Suprapubic skin (tissue), 4 donors: ENCODE data around the gene SCN5A. TPM values are rescaled to one million over a fixed set of nuclear protein-coding genes. Genes with fewer than 3 reads are reported as not detected.

Experiments used
- DNase-seq, 2 donors: peaks; one replicate each; pipeline ENCODE4 v3.0.0-alpha.2; 2019; ENCODE audit warnings: low spot score in 2 of 2
- H3K27ac ChIP-seq: fragments of 200-600 bp; sonication (generic); one replicate; pipeline ENCODE4 v1.5.1; 2019
- H3K27me3 ChIP-seq: fragments of 200-600 bp; sonication (generic); one replicate; pipeline ENCODE4 v1.5.1; 2019
- H3K36me3 ChIP-seq: fragments of 200-600 bp; sonication (generic); one replicate; pipeline ENCODE4 v1.5.1; 2019
- H3K4me1 ChIP-seq: fragments of 200-600 bp; sonication (generic); one replicate; pipeline ENCODE4 v1.5.1; 2019
- H3K4me3 ChIP-seq: fragments of 200-600 bp; sonication (generic); one replicate; pipeline ENCODE4 v1.5.1; 2019; ENCODE audit warnings: mild to moderate bottlenecking
- H3K9me3 ChIP-seq: fragments of 200-600 bp; sonication (generic); one replicate; pipeline ENCODE4 v1.5.1; 2019
- EP300 ChIP-seq: sonication (generic); formaldehyde crosslinking; IDR thresholded peaks from one replicate; pipeline ENCODE4 v1.6.1; 2017; ENCODE audit warnings: antibody characterized with exemption
- POLR2A ChIP-seq, 2 donors: fragments of 450-650 bp; IDR thresholded peaks; one replicate each; pipeline ENCODE4 v1.6.1; 2017; ENCODE audit warnings: antibody characterized with exemption in 2 of 2, mild to moderate bottlenecking in 2 of 2, moderate library complexity in 2 of 2
- POLR2AphosphoS5 ChIP-seq, 3 donors: sonication (generic); formaldehyde crosslinking; IDR thresholded peaks; one replicate each; pipeline ENCODE4 v1.6.1; 2017; ENCODE audit warnings: antibody characterized with exemption in 3 of 3
- WGBS: methylation state at CpG from one replicate; pipeline ENCODE4 v1.1.5; 2018; 5-methylcytosine and 5-hydroxymethylcytosine counted together
- total RNA-seq, 4 donors: library from RNA; depleted of rRNA; stranded (reverse); fragments of >200 nt; gene quantifications; one replicate each; pipeline ENCODE4 v1.1.0, GENCODE V29; 2016
- TF ChIP-seq, protein P1 (sequence below), 2 donors: fragments of 200-600 bp in 1 of 2; fragments of 450-650 bp in 1 of 2; sonication (generic) in 1 of 2; IDR thresholded peaks; one replicate each; pipeline ENCODE4 v1.5.1; 2016 to 2019; ENCODE audit warnings: antibody characterized with exemption in 2 of 2, mild to moderate bottlenecking in 1 of 2, moderate library complexity in 1 of 2

The SCN5A gene
- total RNA-seq, 4 donors from 2014 or later: 0.15 to 1.1 (median 1.0) TPM; not detected in 1

DNA sequence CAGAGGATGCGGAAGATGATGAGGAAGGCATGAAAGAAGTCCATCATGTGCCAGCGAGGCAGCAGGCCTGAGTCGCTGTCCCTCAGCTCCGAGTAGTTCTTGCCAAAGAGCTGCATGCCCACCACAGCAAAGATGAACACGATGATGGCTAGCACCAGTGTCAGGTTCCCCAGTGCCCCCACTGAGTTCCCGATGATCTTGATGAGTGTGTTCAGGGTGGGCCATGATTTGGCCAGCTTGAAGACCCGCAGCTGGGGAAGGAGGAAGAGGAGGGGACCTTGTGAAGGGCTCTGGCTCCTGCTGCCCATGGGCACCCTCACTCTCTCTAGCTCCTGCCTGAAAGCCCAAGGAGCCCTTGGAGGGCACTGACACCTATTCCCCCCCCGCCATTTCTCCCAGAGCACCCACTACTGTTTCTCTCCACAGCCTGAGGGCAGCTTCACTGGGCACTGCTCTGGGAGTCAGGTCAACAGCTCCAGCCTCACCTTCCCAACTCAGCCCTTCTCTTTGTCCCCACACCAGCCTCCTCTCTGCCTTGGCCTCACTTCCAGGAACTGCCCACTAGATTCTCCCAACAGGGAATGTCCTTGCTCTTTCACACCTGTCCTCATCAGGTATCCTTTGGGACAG is 63.6 kb downstream of the SCN5A start:
- Histone ChIP-seq H3K27me3 (peaks cover 3% of the 10 kb centered on the region), H3K4me3 (no peak overlapping the region), H3K36me3 (no peaks in the 10 kb centered on the region), H3K4me1 (no peaks in the 10 kb centered on the region), H3K9me3 (no peaks in the 10 kb centered on the region), H3K27ac (no peak overlapping the region)
- peak in 1 of 2 donors; percentile 41 for DNase-seq
- WGBS: 81% methylated on average over 4 of the region's 8 CpGs
- TF ChIP-seq POLR2A (IDR thresholded peaks at IDR 0.05) (no peak), EP300 (no peak), POLR2AphosphoS5 (IDR thresholded peaks at IDR 0.05) (no peak)
- TF ChIP-seq, protein P1, sequence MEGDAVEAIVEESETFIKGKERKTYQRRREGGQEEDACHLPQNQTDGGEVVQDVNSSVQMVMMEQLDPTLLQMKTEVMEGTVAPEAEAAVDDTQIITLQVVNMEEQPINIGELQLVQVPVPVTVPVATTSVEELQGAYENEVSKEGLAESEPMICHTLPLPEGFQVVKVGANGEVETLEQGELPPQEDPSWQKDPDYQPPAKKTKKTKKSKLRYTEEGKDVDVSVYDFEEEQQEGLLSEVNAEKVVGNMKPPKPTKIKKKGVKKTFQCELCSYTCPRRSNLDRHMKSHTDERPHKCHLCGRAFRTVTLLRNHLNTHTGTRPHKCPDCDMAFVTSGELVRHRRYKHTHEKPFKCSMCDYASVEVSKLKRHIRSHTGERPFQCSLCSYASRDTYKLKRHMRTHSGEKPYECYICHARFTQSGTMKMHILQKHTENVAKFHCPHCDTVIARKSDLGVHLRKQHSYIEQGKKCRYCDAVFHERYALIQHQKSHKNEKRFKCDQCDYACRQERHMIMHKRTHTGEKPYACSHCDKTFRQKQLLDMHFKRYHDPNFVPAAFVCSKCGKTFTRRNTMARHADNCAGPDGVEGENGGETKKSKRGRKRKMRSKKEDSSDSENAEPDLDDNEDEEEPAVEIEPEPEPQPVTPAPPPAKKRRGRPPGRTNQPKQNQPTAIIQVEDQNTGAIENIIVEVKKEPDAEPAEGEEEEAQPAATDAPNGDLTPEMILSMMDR (IDR thresholded peaks at IDR 0.05): no peak

DNA sequence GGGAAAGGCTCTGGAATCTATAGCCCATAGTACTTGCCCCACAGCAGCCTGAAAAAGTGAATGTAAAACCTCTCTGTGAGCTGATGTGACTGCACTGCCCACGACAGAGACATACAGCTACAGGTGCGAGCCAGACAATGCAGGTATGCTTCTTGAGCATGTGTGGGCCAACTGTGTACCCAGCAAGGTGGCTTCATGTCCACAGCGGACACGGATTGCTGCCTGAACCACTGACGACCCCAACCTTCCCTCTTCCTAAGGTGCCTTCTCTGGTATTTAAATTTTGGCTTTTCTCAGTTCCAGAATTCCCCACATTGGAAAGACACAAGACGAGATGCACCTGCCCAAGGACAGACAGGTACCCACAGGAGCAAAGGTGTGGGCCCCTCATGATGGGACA is 65.8 kb downstream of the SCN5A start:
- Histone ChIP-seq H3K27me3 (peaks cover 3% of the 10 kb centered on the region), H3K4me1 (no peaks in the 10 kb centered on the region), H3K4me3 (no peak overlapping the region), H3K27ac (no peak overlapping the region), H3K36me3 (no peaks in the 10 kb centered on the region), H3K9me3 (no peaks in the 10 kb centered on the region)
- WGBS: 91% methylated on average over 6 of the region's 6 CpGs
- TF ChIP-seq POLR2A (IDR thresholded peaks at IDR 0.05): no peak
- no peak for TF ChIP-seq POLR2AphosphoS5 (IDR thresholded peaks at IDR 0.05)
- TF ChIP-seq, protein P1 (IDR thresholded peaks at IDR 0.05): no peak
- TF ChIP-seq EP300: no peak
- DNase-seq: peak in 1 of 2 donors; percentile 61

DNA sequence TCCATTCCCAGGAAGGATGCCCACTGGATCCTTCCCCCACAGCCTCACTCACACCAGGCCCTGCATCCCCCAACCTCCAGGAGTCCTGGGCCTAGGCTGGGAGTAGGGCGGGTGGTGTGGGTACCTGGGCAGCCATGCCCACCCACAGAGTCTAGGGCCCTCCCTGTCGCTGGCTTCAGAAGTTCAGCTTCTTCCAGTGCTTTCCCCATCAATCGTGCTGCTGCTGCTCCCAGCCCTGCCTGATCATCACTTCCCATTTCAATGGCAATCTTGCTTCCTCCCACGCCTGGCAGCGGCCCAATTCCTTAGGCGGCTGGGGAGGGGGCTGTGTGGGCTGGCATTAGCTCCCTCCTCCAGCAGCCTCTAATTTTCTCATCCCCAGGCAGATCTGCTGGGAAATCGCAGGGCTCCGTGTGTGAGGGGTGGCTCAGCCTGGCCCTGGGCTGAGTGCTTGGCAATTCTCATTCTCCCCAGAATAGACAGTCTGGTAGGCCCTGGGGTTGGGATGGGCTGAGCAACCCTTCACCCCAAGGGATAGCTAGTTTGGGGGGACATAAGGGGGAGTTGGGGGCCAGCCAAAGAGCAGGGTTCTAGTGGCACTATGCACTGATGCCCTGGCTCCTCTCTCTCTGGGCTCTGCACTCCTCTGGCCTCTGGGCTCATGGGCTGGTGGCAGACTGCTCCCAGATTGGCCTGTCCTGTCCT is 66.4 kb downstream of the SCN5A start:
- H3K27me3 ChIP-seq: no peaks in the 10 kb centered on the region
- H3K36me3 ChIP-seq: no peaks in the 10 kb centered on the region
- H3K4me3 ChIP-seq: no peak overlapping the region
- H3K27ac ChIP-seq: no peak overlapping the region
- DNase-seq: peak in 1 of 2 donors; percentile 48
- no peaks in the 10 kb centered on the region for H3K4me1 ChIP-seq
- H3K9me3 ChIP-seq: no peaks in the 10 kb centered on the region
- TF ChIP-seq EP300: no peak
- no peak for TF ChIP-seq POLR2A (IDR thresholded peaks at IDR 0.05)
- 42% methylated on average over 6 of the region's 8 CpGs for WGBS

DNA sequence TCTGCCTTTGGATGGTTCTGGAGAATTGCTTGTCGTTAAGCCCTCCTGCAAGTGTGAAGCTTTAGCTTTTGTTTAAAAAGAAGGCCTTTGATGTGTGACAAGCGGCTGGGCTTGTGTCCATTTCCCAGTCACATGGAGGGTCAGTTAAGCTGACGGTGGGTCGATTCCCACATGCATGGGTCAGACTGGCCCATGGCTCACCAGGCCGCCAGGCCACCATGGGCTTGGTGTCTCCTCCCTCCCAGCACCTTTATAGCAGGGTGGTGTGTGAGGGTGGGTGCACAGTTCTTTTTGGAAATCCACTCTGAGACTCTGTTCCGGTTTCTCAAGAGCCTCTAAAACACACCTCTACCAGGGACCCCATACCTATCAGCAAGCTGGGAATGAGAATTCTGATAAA is 67.2 kb downstream of the SCN5A start:
- Histone ChIP-seq H3K4me1 (no peaks in the 10 kb centered on the region), H3K4me3 (no peak overlapping the region), H3K36me3 (no peaks in the 10 kb centered on the region), H3K27me3 (no peaks in the 10 kb centered on the region), H3K9me3 (no peaks in the 10 kb centered on the region), H3K27ac (no peak overlapping the region)
- peak in 1 of 2 donors; percentile 41 for DNase-seq
- 100% methylated on average over 2 of the region's 6 CpGs for WGBS
- TF ChIP-seq EP300: no peak
- TF ChIP-seq POLR2AphosphoS5 (IDR thresholded peaks at IDR 0.05): no peak
- TF ChIP-seq, protein P1 (IDR thresholded peaks at IDR 0.05): no peak
- TF ChIP-seq POLR2A (IDR thresholded peaks at IDR 0.05): no peak

DNA sequence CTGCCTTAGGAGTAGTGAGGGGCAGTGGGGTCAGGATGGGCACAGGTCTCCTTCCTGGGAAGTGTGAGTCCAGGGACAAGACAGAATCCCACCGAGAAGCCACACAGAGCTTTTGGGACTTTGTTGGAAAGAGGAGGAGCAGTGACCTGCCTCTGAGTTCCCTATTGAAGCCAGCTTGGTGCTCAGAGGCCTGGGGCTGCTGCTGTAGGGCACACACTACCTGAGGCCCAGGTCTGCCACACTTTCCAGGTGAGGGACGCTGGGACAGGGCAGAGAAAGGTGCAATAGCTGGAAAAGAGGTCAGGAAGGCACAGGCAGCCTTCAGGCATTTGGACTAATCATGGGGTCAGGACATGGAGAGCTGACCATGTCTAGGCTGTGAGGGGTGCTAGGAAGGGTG is 67.7 kb downstream of the SCN5A start:
- WGBS: 100% methylated on average over 2 of the region's 2 CpGs
- peaks cover 2% of the 10 kb centered on the region for H3K27me3 ChIP-seq
- no peaks in the 10 kb centered on the region for H3K4me1 ChIP-seq
- H3K27ac ChIP-seq: no peak overlapping the region
- H3K4me3 ChIP-seq: no peak overlapping the region
- peak in 1 of 2 donors; percentile 53 for DNase-seq
- TF ChIP-seq POLR2A (IDR thresholded peaks at IDR 0.05): no peak
- TF ChIP-seq EP300: no peak
- TF ChIP-seq POLR2AphosphoS5 (IDR thresholded peaks at IDR 0.05): no peak
- TF ChIP-seq, protein P1 (IDR thresholded peaks at IDR 0.05): no peak
- no peaks in the 10 kb centered on the region for H3K9me3 ChIP-seq
- no peaks in the 10 kb centered on the region for H3K36me3 ChIP-seq
